HG03135 (cell line): ENCODE results near the gene NEDD4L.

Source experiments
- ATAC-seq: cut with Tn5 transposase; IDR thresholded peaks from one replicate; pipeline ENCODE4 v1.9.1; 2021; ENCODE audit warnings: mild to moderate bottlenecking, moderate library complexity; ENCODE audit not compliant: unreplicated experiment

Gene NEDD4L

GRCh38 chr18:58228176-58228575 lies 184.2 kb downstream of the NEDD4L start:
- ATAC-seq = no peak

- no peak for ATAC-seq
Observed at GRCh38 chr18:58228762-58229161, 184.7 kb downstream of the NEDD4L start.

GRCh38 chr18:58229162-58229561 lies 185.1 kb downstream of the NEDD4L start:
- no peak for ATAC-seq

- no peak for ATAC-seq
Observed at GRCh38 chr18:58230438-58231179, 186.6 kb downstream of the NEDD4L start.

- ATAC-seq = no peak
Observed at GRCh38 chr18:58231930-58232329, 187.9 kb downstream of the NEDD4L start.

- ATAC-seq = no peak
Observed at GRCh38 chr18:58232668-58233067, 188.6 kb downstream of the NEDD4L start.

- no peak for ATAC-seq
Observed at GRCh38 chr18:58234359-58234741, 190.3 kb downstream of the NEDD4L start.

GRCh38 chr18:58235001-58235436 lies 191.0 kb downstream of the NEDD4L start:
- no peak for ATAC-seq

GRCh38 chr18:58239879-58240278 lies 195.9 kb downstream of the NEDD4L start:
- no peak for ATAC-seq

GRCh38 chr18:58241026-58241679 lies 197.1 kb downstream of the NEDD4L start:
- ATAC-seq = no peak

- no peak for ATAC-seq
Observed at GRCh38 chr18:58241877-58242276, 197.9 kb downstream of the NEDD4L start.

- ATAC-seq = no peak
Observed at GRCh38 chr18:58242435-58242834, 198.4 kb downstream of the NEDD4L start.

GRCh38 chr18:58242968-58243367 lies 198.9 kb downstream of the NEDD4L start:
- no peak for ATAC-seq

GRCh38 chr18:58243401-58243800 lies 199.4 kb downstream of the NEDD4L start:
- no peak for ATAC-seq

GRCh38 chr18:58247363-58247834 lies 203.4 kb downstream of the NEDD4L start:
- ATAC-seq = no peak

- no peak for ATAC-seq
Observed at GRCh38 chr18:58249712-58250111, 205.7 kb downstream of the NEDD4L start.

- no peak for ATAC-seq
Observed at GRCh38 chr18:58251416-58251815, 207.4 kb downstream of the NEDD4L start.

- ATAC-seq = no peak
Observed at GRCh38 chr18:58252166-58252565, 208.1 kb downstream of the NEDD4L start.

GRCh38 chr18:58253318-58253717 lies 209.3 kb downstream of the NEDD4L start:
- no peak for ATAC-seq

- no peak for ATAC-seq
Observed at GRCh38 chr18:58253871-58254270, 209.8 kb downstream of the NEDD4L start.

GRCh38 chr18:58254873-58255511 lies 211.0 kb downstream of the NEDD4L start:
- no peak for ATAC-seq
